ENCODE data around the gene PTGES3L.

GRCh38 chr17:42969001-42969581, 10.8 kb downstream of the PTGES3L start:
- TF ChIP-seq RAD21 (IDR thresholded peaks at IDR 0.05; ENCODE audit: low read length) (no peak), ELF1 (IDR thresholded peaks at IDR 0.05) (no peak), CTCF (IDR thresholded peaks at IDR 0.05) (no peak), TCF12 (IDR thresholded peaks at IDR 0.05) (no peak), YY1 (IDR thresholded peaks at IDR 0.05; ENCODE audit: low read depth) (no peak), JUND (IDR thresholded peaks at IDR 0.05) (no peak), POLR2AphosphoS5 (IDR thresholded peaks at IDR 0.05; ENCODE audit: low read depth, low read length) (no peak), RCOR1 (IDR thresholded peaks at IDR 0.05; ENCODE audit: low read length) (no peak), EZH2phosphoT487 (IDR thresholded peaks at IDR 0.05; ENCODE audit: borderline replicate concordance, low read depth) (no peak)
- TF ChIP-seq, protein P1, sequence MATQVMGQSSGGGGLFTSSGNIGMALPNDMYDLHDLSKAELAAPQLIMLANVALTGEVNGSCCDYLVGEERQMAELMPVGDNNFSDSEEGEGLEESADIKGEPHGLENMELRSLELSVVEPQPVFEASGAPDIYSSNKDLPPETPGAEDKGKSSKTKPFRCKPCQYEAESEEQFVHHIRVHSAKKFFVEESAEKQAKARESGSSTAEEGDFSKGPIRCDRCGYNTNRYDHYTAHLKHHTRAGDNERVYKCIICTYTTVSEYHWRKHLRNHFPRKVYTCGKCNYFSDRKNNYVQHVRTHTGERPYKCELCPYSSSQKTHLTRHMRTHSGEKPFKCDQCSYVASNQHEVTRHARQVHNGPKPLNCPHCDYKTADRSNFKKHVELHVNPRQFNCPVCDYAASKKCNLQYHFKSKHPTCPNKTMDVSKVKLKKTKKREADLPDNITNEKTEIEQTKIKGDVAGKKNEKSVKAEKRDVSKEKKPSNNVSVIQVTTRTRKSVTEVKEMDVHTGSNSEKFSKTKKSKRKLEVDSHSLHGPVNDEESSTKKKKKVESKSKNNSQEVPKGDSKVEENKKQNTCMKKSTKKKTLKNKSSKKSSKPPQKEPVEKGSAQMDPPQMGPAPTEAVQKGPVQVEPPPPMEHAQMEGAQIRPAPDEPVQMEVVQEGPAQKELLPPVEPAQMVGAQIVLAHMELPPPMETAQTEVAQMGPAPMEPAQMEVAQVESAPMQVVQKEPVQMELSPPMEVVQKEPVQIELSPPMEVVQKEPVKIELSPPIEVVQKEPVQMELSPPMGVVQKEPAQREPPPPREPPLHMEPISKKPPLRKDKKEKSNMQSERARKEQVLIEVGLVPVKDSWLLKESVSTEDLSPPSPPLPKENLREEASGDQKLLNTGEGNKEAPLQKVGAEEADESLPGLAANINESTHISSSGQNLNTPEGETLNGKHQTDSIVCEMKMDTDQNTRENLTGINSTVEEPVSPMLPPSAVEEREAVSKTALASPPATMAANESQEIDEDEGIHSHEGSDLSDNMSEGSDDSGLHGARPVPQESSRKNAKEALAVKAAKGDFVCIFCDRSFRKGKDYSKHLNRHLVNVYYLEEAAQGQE (IDR thresholded peaks at IDR 0.05; ENCODE audit: low read depth, low read length): no peak
- TF ChIP-seq, protein P2, sequence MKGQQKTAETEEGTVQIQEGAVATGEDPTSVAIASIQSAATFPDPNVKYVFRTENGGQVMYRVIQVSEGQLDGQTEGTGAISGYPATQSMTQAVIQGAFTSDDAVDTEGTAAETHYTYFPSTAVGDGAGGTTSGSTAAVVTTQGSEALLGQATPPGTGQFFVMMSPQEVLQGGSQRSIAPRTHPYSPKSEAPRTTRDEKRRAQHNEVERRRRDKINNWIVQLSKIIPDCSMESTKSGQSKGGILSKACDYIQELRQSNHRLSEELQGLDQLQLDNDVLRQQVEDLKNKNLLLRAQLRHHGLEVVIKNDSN (IDR thresholded peaks at IDR 0.05; ENCODE audit: borderline replicate concordance, low read depth): no peak
